ENCODE results near the gene DPYSL5.

DPYSL5 gene

DNA sequence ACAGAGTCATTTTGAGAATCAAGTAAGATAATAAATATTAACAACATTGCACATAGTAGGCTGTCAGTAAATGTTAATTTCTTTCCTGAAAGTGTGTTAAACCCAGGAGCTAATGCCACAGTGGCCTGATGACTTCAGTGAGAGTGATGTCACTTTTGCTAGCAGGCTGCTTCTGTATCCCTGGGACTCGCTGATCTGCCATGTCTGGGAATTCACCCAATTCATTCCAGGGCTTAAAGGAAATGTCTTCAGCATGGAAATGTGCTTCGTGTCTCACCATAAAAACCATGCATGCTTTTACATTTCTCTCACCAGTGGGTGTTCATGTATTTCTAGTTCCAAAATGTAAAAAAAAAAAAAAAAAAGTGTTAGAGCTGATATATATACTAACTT, 65.7 kb downstream of the DPYSL5 start:
- CTCF ChIA-PET: interaction anchor here (0.6 kb wide), 1 partner anchor 1332 kb away, joined by 3 read pairs; no protein-coding TSS in a partner anchor
- TF ChIP-seq, protein P1, sequence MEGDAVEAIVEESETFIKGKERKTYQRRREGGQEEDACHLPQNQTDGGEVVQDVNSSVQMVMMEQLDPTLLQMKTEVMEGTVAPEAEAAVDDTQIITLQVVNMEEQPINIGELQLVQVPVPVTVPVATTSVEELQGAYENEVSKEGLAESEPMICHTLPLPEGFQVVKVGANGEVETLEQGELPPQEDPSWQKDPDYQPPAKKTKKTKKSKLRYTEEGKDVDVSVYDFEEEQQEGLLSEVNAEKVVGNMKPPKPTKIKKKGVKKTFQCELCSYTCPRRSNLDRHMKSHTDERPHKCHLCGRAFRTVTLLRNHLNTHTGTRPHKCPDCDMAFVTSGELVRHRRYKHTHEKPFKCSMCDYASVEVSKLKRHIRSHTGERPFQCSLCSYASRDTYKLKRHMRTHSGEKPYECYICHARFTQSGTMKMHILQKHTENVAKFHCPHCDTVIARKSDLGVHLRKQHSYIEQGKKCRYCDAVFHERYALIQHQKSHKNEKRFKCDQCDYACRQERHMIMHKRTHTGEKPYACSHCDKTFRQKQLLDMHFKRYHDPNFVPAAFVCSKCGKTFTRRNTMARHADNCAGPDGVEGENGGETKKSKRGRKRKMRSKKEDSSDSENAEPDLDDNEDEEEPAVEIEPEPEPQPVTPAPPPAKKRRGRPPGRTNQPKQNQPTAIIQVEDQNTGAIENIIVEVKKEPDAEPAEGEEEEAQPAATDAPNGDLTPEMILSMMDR (conservative IDR thresholded peaks at IDR 0.05; ENCODE audit: low read depth): no peak
- DNase-seq (ENCODE audit: low spot score): no peak
- POLR2A ChIA-PET (ENCODE audit: low non-redundant PET): no interaction called here
- no peak overlapping the region for H3K27ac ChIP-seq

DNA sequence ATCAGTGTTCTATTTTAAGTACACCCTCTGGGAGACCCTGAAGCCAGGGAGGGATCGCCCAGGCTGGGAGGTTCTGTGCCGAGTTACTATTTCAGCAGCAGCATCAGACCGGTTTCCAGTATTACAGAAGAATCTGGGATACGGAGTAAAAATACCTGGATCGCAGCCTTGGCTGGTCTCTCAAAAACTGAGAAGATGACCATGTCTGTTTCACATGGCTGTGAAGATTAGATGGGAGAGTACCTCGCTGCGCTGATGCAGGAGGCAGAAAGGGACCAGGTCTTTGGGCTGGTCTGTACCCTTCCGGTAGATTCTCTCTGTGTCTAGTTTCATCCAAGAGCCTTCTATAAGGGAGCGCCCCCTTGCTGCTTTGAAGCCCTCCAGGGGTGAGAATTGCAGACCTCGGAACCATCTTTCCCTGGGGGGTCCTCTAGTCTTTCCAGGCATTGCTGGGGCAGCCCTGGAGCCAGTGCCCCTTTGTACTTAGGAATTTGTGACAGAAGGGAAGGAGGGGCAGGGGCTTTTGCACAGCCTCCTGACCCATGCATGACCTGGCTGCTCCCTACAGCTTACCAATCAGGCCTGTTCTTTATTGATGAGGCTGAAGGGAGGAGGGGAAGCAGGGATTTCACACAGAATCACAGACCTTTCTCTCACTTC, 66.2 kb downstream of the DPYSL5 start:
- POLR2A ChIA-PET (ENCODE audit: low non-redundant PET): no interaction called here
- TF ChIP-seq, protein P1 (conservative IDR thresholded peaks at IDR 0.05; ENCODE audit: low read depth): no peak
- CTCF ChIA-PET: interaction anchor here (0.6 kb wide), 2 partner anchors 67 to 1332 kb away, joined by 3 to 5 read pairs; no protein-coding TSS in a partner anchor
- DNase-seq (ENCODE audit: low spot score): no peak
- no peak overlapping the region for H3K27ac ChIP-seq

DNA sequence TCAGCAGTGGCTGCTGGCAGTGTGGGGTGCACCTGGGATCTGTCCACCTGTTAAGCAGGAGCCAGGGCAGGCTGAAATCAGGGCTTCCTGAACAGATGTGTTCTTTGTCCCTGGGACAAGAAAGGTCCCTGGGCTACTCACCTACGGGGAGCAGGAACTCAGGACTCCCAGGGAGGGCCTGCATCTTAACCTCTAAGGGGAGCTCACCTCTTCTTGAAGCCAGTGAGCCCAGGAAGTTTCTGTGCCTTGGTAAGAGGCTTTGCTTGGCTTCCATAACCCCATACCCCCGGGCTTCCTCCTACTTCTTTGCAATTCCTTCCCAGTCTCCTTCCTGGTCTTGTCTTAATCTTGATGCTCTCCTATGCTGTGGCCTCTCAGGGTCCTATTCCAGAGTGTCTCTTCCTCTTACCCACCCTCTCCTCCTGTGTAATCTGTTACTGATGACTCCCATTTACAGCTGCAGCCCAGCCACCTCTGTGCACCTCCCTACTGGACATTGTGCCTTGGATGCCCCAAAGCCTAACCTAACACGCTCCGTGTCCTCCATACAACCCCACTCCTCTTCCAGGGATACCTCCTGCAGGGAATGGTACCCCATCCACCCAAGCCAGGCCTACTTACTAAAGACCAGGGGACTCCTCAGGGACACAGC, 66.9 kb downstream of the DPYSL5 start:
- H3K27ac ChIP-seq: no peak overlapping the region
- ChIA-PET CTCF (interaction anchor here (0.6 to 0.7 kb wide), 3 partner anchors 68 to 115 kb away, joined by 3 to 5 read pairs (median 3); no protein-coding TSS in a partner anchor), POLR2A (ENCODE audit: low non-redundant PET) (no interaction called here)
- TF ChIP-seq, protein P1 (conservative IDR thresholded peaks at IDR 0.05; ENCODE audit: low read depth): no peak
- no peak for DNase-seq (ENCODE audit: low spot score)

DNA sequence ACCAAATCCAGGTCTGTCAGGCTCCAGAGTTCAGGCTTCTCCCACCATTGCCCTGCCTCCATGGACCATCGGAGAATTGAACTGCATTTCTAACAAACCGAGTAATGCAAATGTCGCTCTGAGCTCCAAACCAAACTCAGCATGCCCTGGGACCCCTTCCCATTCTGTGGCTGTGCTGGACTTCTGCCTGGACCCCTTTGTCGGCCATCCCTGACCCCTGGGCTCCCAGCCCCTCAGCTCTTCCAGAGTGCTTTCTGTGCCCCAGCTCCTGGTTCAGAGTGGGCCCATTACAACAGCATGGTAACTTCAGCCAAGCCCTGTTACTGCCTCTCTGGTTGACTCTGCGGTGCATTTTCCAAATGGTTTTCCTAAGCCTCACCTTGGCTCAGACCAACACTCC, 67.4 kb downstream of the DPYSL5 start:
- no peak for DNase-seq (ENCODE audit: low spot score)

DNA sequence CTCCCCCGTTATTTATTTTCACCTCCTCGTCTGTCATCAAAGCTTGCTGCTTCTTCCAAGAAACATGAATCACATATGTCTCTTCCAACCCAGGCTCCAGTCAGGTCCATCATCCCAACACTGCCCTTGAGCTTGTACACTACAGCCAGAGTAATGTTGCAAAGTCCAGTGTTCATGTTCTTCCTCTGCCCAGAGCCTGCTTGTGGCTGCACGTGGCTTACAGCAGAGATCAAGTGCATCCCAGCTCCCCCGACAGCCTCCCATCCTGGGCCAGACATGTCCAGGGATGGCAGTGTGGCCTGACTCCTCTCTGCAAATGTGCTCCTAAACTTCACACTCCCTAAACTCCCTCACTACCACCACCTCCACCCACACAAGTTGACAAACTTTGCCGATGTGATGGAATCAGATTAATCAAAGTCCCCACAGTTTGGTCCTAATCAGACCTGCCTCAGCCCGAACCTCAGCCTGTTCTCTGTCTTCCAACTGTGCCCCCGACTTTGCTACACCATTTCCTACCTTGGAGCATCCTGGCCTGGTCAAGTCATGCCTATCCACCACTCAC, 68.3 kb downstream of the DPYSL5 start:
- POLR2A ChIA-PET (ENCODE audit: low non-redundant PET): no interaction called here
- no peak overlapping the region for H3K27ac ChIP-seq
- DNase-seq (ENCODE audit: low spot score): no peak
- TF ChIP-seq, protein P1 (conservative IDR thresholded peaks at IDR 0.05; ENCODE audit: low read depth): no peak
- CTCF ChIA-PET: interaction anchor here (0.6 kb wide), 1 partner anchor 9 kb away, joined by 3 read pairs; no protein-coding TSS in a partner anchor

More for the DNA sequence above, 67.4 kb downstream of the DPYSL5 start:
- TF ChIP-seq, protein P1 (conservative IDR thresholded peaks at IDR 0.05; ENCODE audit: low read depth): no peak
- ChIA-PET POLR2A (ENCODE audit: low non-redundant PET) (no interaction called here), CTCF (interaction anchor here (0.6 to 0.7 kb wide), 2 partner anchors 113 to 115 kb away, joined by 3 read pairs; no protein-coding TSS in a partner anchor)
- H3K27ac ChIP-seq: no peak overlapping the region

DNA sequence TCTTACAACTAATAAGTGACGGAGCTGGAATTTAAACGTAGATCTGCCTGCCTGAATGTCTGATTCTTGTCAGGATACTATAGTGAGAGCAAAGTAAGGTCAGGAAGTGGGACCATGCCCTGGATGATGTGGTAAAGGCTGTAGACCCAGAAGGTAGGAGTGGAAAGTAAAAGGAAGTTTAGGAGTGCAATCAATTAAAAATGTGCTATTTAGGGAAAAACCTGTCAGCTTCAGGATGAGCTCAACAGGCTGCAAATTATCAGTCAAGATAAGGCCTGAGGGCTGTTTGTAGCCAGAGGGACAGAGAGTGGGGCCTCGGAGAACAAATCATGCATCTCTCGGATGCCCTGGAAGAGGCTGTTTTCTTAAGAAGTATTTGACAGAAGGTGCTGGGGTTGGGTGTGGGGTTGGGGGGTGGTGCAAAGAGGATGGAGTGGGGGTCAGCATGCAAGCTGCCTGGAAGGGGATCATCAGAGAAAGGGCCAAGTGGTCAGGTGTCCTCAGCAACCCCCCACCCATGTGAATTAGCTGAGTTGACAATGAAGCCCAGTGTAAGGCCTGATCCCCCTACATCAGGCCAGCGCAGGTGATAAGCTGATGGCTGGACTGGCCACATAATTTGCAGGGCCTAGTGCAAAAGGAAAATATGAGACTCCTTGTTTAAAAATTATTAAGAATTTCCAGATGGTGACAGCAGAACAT, 69.4 kb downstream of the DPYSL5 start:
- ChIA-PET CTCF (interaction anchor here (0.6 kb wide), 1 partner anchor 235 kb away, joined by 3 read pairs; no protein-coding TSS in a partner anchor), POLR2A (ENCODE audit: low non-redundant PET) (interaction anchor here (0.6 kb wide), 1 partner anchor 10 kb away, joined by 13 read pairs; no protein-coding TSS in a partner anchor)
- TF ChIP-seq, protein P1 (conservative IDR thresholded peaks at IDR 0.05; ENCODE audit: low read depth): no peak
- no peak for DNase-seq (ENCODE audit: low spot score)
- no peak overlapping the region for H3K27ac ChIP-seq

Measured in RWPE1 (cell line).